Breast epithelium (tissue), 4 donors: ENCODE results near the gene SANBR. TPM values are rescaled to one million over a fixed set of nuclear protein-coding genes. Genes with fewer than 3 reads are reported as not detected.

ENCODE experiments used
- DNase-seq, 2 donors: peaks; one replicate each; pipeline ENCODE4 v3.0.0-alpha.2; 2019; ENCODE audit warnings: low spot score in 2 of 2
- H3K27ac ChIP-seq, 2 donors: fragments of 200-600 bp; sonication (generic) in 1 of 2; one replicate each; pipeline ENCODE4 v1.5.1; 2016 to 2019; ENCODE audit warnings: mild to moderate bottlenecking in 1 of 2
- H3K27me3 ChIP-seq, 2 donors: fragments of 200-600 bp; sonication (generic) in 1 of 2; one replicate each; pipeline versions ENCODE4 v1.5.1 to v1.6.0; 2017 to 2019; ENCODE audit warnings: control low read depth in 1 of 2, mild to moderate bottlenecking in 1 of 2
- H3K36me3 ChIP-seq: fragments of 200-600 bp; one replicate; pipeline ENCODE4 v1.5.1; 2019
- H3K4me1 ChIP-seq, 2 donors: fragments of 200-600 bp; sonication (generic); one replicate each; pipeline ENCODE4 v1.5.1; 2016 to 2019; ENCODE audit warnings: control low read depth in 1 of 2
- H3K4me3 ChIP-seq, 3 donors: fragments of 200-600 bp; sonication (generic); 1 replicate in 2 of 3; 2 replicates in 1 of 3; pipeline ENCODE4 v1.5.1; 2016 to 2019; ENCODE audit warnings: mild to moderate bottlenecking in 3 of 3, moderate library complexity in 2 of 3
- H3K9me3 ChIP-seq, 2 donors: fragments of 200-600 bp; sonication (generic) in 1 of 2; one replicate each; pipeline ENCODE4 v1.5.1; 2016 to 2019; ENCODE audit warnings: control low read depth in 1 of 2
- CTCF ChIP-seq, 3 donors: fragments of 450-650 bp; IDR thresholded peaks; one replicate each; pipeline ENCODE4 v1.5.1; 2016 to 2017; ENCODE audit warnings: antibody characterized with exemption in 3 of 3, mild to moderate bottlenecking in 3 of 3, moderate library complexity in 3 of 3
- POLR2A ChIP-seq: fragments of 450-650 bp; IDR thresholded peaks from one replicate; pipeline ENCODE4 v1.6.1; 2016; ENCODE audit warnings: antibody characterized with exemption, mild to moderate bottlenecking, moderate library complexity
- POLR2AphosphoS5 ChIP-seq, 3 donors: sonication (generic); formaldehyde crosslinking; IDR thresholded peaks; one replicate each; pipeline ENCODE4 v1.6.1; 2017; ENCODE audit warnings: antibody characterized with exemption in 3 of 3
- intact Hi-C: fragments of 100-400 bp; cut with DNase I; formaldehyde crosslinking; loops from one replicate; pipeline ENCODE4 v1.15.1; 2023; ENCODE audit warnings: low total_unique reads
- total RNA-seq, 3 donors: library from RNA; depleted of rRNA; stranded (reverse); fragments of >200 nt; gene quantifications; one replicate each; pipeline ENCODE4 v1.1.0, GENCODE V29; 2016

Gene SANBR
- total RNA-seq, 3 donors from 2014 or later, result 7.0 to 16.8 (median 9.2) TPM

GRCh38 chr2:61017556-61018317 is 47.9 kb upstream of the SANBR start, which contains the start of the genes PEX13 and PUS10:
Gene PEX13 (plus strand): TSS chr2:61017720. CDS start chr2:61017760, 40 bp downstream.
Gene PUS10 (minus strand): TSS chr2:61018255. CDS start chr2:61011890, 6,365 bp downstream.
- DNase-seq, result peak; percentile 62 to 75
- Histone ChIP-seq H3K9me3 (peaks cover 0 to 5% of the 10 kb centered on the region in 2 donors), H3K36me3 (no peaks in the 10 kb centered on the region), H3K27me3 (no peaks in the 10 kb centered on the region), H3K4me1 (peaks cover 0 to 8% of the 10 kb centered on the region in 2 donors), H3K27ac (peak within 1 kb of the TSS; percentile 95 to 97), H3K4me3 (peak within 1 kb of the TSS; percentile 89 to 95 (median 91))
- TF ChIP-seq POLR2A, result peak; percentile 32
- no peak for TF ChIP-seq CTCF (IDR thresholded peaks at IDR 0.05)
- TF ChIP-seq POLR2AphosphoS5 (IDR thresholded peaks at IDR 0.05), result no peak
- intact Hi-C loops, result no loop called here

DNA sequence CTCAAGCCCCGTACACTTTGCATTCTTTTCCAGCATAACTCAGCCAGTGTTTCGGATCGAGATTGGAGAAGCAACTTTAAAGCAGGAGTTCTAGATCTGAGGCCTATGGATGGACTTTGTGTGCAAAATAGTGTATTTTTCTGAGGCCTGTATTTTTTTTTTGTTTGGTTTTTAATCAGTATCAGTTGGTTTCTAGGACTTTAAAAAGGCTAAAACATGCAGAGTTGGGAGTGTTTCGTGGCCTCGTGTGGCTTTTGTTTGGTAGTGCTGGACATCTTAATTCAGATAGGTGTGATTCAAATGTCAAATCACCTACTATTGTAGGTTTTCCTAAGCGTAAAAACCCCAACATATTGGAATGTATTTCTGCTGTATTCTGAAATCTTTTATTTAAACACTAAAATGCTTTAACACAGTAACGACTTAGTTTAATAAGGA is 47.3 kb upstream of the SANBR start:
- no peak for DNase-seq
- intact Hi-C loops, result no loop called here
- peaks cover 0 to 8% of the 10 kb centered on the region in 2 donors for H3K4me1 ChIP-seq

GRCh38 chr2:61018798-61019197 is 46.9 kb upstream of the SANBR start:
- intact Hi-C loops, result no loop called here

More for the DNA sequence above, 47.3 kb upstream of the SANBR start:
- Histone ChIP-seq H3K27me3 (no peaks in the 10 kb centered on the region), H3K4me3 (peak overlapping the region; percentile 89 to 95 (median 91)), H3K27ac (peak overlapping the region; percentile 95 to 97), H3K9me3 (peaks cover 0 to 5% of the 10 kb centered on the region in 2 donors), H3K36me3 (no peaks in the 10 kb centered on the region)
- TF ChIP-seq POLR2AphosphoS5 (IDR thresholded peaks at IDR 0.05) (no peak), POLR2A (no peak), CTCF (IDR thresholded peaks at IDR 0.05) (no peak)

GRCh38 chr2:61021228-61021660 is 44.4 kb upstream of the SANBR start:
- no peaks in the 10 kb centered on the region for H3K4me1 ChIP-seq
- no peak overlapping the region for H3K27ac ChIP-seq
- H3K9me3 ChIP-seq, result peaks cover 0 to 5% of the 10 kb centered on the region in 2 donors
- DNase-seq, result no peak
- intact Hi-C loops, result no loop called here
- TF ChIP-seq POLR2AphosphoS5 (IDR thresholded peaks at IDR 0.05) (no peak), POLR2A (no peak), CTCF (IDR thresholded peaks at IDR 0.05) (no peak)
- no peaks in the 10 kb centered on the region for H3K27me3 ChIP-seq
- no peak overlapping the region for H3K4me3 ChIP-seq
- H3K36me3 ChIP-seq, result no peaks in the 10 kb centered on the region

More at GRCh38 chr2:61018798-61019197, 46.9 kb upstream of the SANBR start:
- peak overlapping the region; percentile 95 to 97 for H3K27ac ChIP-seq
- TF ChIP-seq CTCF (IDR thresholded peaks at IDR 0.05) (no peak), POLR2AphosphoS5 (IDR thresholded peaks at IDR 0.05) (no peak), POLR2A (no peak)
- peak overlapping the region; percentile 89 to 95 (median 91) for H3K4me3 ChIP-seq
- no peak for DNase-seq
- H3K9me3 ChIP-seq, result peaks cover 0 to 5% of the 10 kb centered on the region in 2 donors
- H3K4me1 ChIP-seq, result peaks cover 0 to 8% of the 10 kb centered on the region in 2 donors
- H3K36me3 ChIP-seq, result no peaks in the 10 kb centered on the region
- H3K27me3 ChIP-seq, result no peaks in the 10 kb centered on the region

GRCh38 chr2:61023670-61024069 is 42.0 kb upstream of the SANBR start:
- peaks cover 0 to 5% of the 10 kb centered on the region in 2 donors for H3K9me3 ChIP-seq
- no peaks in the 10 kb centered on the region for H3K4me1 ChIP-seq
- H3K27ac ChIP-seq, result no peak overlapping the region
- H3K36me3 ChIP-seq, result no peaks in the 10 kb centered on the region
- H3K27me3 ChIP-seq, result no peaks in the 10 kb centered on the region
- intact Hi-C loops, result no loop called here
- TF ChIP-seq POLR2A (no peak), POLR2AphosphoS5 (IDR thresholded peaks at IDR 0.05) (no peak), CTCF (IDR thresholded peaks at IDR 0.05) (no peak)
- no peak for DNase-seq
- H3K4me3 ChIP-seq, result no peak overlapping the region
